Measurements from ENCODE around the gene MRPS22.

The MRPS22 gene

GRCh38 chr3:139309880-139310279 is 33.9 kb upstream of the MRPS22 start:
- H3K9me3 ChIP-seq (ENCODE audit: control insufficient read depth, low read length), result no peaks in the 10 kb centered on the region
- no peaks in the 10 kb centered on the region for H3K36me3 ChIP-seq (ENCODE audit: control insufficient read depth, insufficient read depth, low read length)
- H3K27me3 ChIP-seq (ENCODE audit: control insufficient read depth, insufficient read depth, low read length), result no peaks in the 10 kb centered on the region
- H3K79me2 ChIP-seq, result no peaks in the 10 kb centered on the region
- H3K4me3 ChIP-seq (ENCODE audit: low read depth, low read length), result no peak overlapping the region
- no peak for TF ChIP-seq CTCF (IDR thresholded peaks at IDR 0.05)
- no peaks in the 10 kb centered on the region for H3K4me1 ChIP-seq
- H3K4me2 ChIP-seq (ENCODE audit: low read length), result no peak overlapping the region
- H2AFZ ChIP-seq, result no peak overlapping the region
- H3K9ac ChIP-seq, result no peak overlapping the region
- no peak overlapping the region for H3K27ac ChIP-seq

- Histone ChIP-seq H3K36me3 (ENCODE audit: control insufficient read depth, insufficient read depth, low read length) (no peaks in the 10 kb centered on the region), H3K4me3 (ENCODE audit: low read depth, low read length) (no peak overlapping the region), H3K4me1 (no peaks in the 10 kb centered on the region), H3K9me3 (ENCODE audit: control insufficient read depth, low read length) (no peaks in the 10 kb centered on the region), H2AFZ (no peak overlapping the region), H3K27ac (no peak overlapping the region), H3K9ac (no peak overlapping the region), H3K79me2 (no peaks in the 10 kb centered on the region), H3K4me2 (ENCODE audit: low read length) (no peak overlapping the region), H3K27me3 (ENCODE audit: control insufficient read depth, insufficient read depth, low read length) (no peaks in the 10 kb centered on the region)
- TF ChIP-seq CTCF (IDR thresholded peaks at IDR 0.05), result no peak
These were observed 33.3 kb upstream of the MRPS22 start for GRCh38 chr3:139310474-139310933.

GRCh38 chr3:139311557-139311956 is 32.3 kb upstream of the MRPS22 start:
- Histone ChIP-seq H3K4me3 (ENCODE audit: low read depth, low read length) (no peak overlapping the region), H3K27ac (no peak overlapping the region), H3K79me2 (no peaks in the 10 kb centered on the region), H3K9ac (no peak overlapping the region), H3K36me3 (ENCODE audit: control insufficient read depth, insufficient read depth, low read length) (no peaks in the 10 kb centered on the region), H3K4me1 (no peaks in the 10 kb centered on the region), H3K27me3 (ENCODE audit: control insufficient read depth, insufficient read depth, low read length) (no peaks in the 10 kb centered on the region), H3K9me3 (ENCODE audit: control insufficient read depth, low read length) (no peaks in the 10 kb centered on the region), H3K4me2 (ENCODE audit: low read length) (no peak overlapping the region), H2AFZ (no peak overlapping the region)
- TF ChIP-seq CTCF (IDR thresholded peaks at IDR 0.05), result no peak

GRCh38 chr3:139312416-139312815 is 31.4 kb upstream of the MRPS22 start:
- Histone ChIP-seq H3K4me1 (no peaks in the 10 kb centered on the region), H3K27me3 (ENCODE audit: control insufficient read depth, insufficient read depth, low read length) (no peaks in the 10 kb centered on the region), H3K36me3 (ENCODE audit: control insufficient read depth, insufficient read depth, low read length) (no peaks in the 10 kb centered on the region), H3K27ac (no peak overlapping the region), H3K4me3 (ENCODE audit: low read depth, low read length) (no peak overlapping the region), H3K9ac (no peak overlapping the region), H3K9me3 (ENCODE audit: control insufficient read depth, low read length) (no peaks in the 10 kb centered on the region), H2AFZ (no peak overlapping the region), H3K79me2 (no peaks in the 10 kb centered on the region), H3K4me2 (ENCODE audit: low read length) (no peak overlapping the region)
- TF ChIP-seq CTCF (IDR thresholded peaks at IDR 0.05), result no peak

GRCh38 chr3:139312959-139313358 is 30.9 kb upstream of the MRPS22 start:
- TF ChIP-seq CTCF (IDR thresholded peaks at IDR 0.05), result no peak
- H3K9me3 ChIP-seq (ENCODE audit: control insufficient read depth, low read length), result no peaks in the 10 kb centered on the region
- no peak overlapping the region for H3K4me2 ChIP-seq (ENCODE audit: low read length)
- no peaks in the 10 kb centered on the region for H3K27me3 ChIP-seq (ENCODE audit: control insufficient read depth, insufficient read depth, low read length)
- no peaks in the 10 kb centered on the region for H3K36me3 ChIP-seq (ENCODE audit: control insufficient read depth, insufficient read depth, low read length)
- no peak overlapping the region for H3K27ac ChIP-seq
- H3K4me3 ChIP-seq (ENCODE audit: low read depth, low read length), result no peak overlapping the region
- no peaks in the 10 kb centered on the region for H3K79me2 ChIP-seq
- no peak overlapping the region for H2AFZ ChIP-seq
- H3K4me1 ChIP-seq, result no peaks in the 10 kb centered on the region
- H3K9ac ChIP-seq, result no peak overlapping the region
